AG04450 (cell line): ENCODE results near the gene PPP2CA. TPM values are rescaled to one million over a fixed set of nuclear protein-coding genes. Genes with fewer than 3 reads are reported as not detected.

Source experiments
- CTCF ChIA-PET: fragments of 300-600, 350-600 bp; formaldehyde crosslinking; extraction: SDS; loops from one replicate; lab custom pipeline; 2022; ENCODE audit warnings: antibody characterized with exemption, inconsistent platforms; lab: Charles Lee
- POLR2A ChIA-PET: fragments of 350-600 bp; formaldehyde crosslinking; extraction: SDS; loops from one replicate; lab custom pipeline; 2021; ENCODE audit warnings: antibody characterized with exemption, inconsistent platforms; lab: Yijun Ruan, JAX
- DNase-seq: peaks from one replicate; pipeline ENCODE4 v3.0.0-alpha.2; 2011; ENCODE audit warnings: low read depth, low spot score
- H3K27ac ChIP-seq: one replicate; pipeline ENCODE4 v1.5.1; 2012; ENCODE audit warnings: low read depth, low read length, control low read depth
- H3K27me3 ChIP-seq: one replicate; pipeline ENCODE4 v1.6.0; 2012; ENCODE audit warnings: low read length; ENCODE audit not compliant: control insufficient read depth, insufficient read depth
- H3K4me3 ChIP-seq: 2 replicates; pipeline ENCODE4 v1.5.1; 2011; ENCODE audit warnings: mild to moderate bottlenecking, low read depth, low read length, control low read depth
- H3K9me3 ChIP-seq: 2 replicates; pipeline ENCODE4 v1.5.1; 2012; ENCODE audit warnings: low read length; ENCODE audit not compliant: control insufficient read depth, insufficient read depth
- CTCF ChIP-seq: IDR thresholded peaks from 2 replicates; pipeline ENCODE4 v1.5.1; 2011; ENCODE audit warnings: low read depth, low read length, control low read depth, inconsistent platforms
- polyA plus RNA-seq: library from polyadenylated mRNA; depleted of rRNA; stranded (reverse); fragments of >200 nt; gene quantifications from 2 replicates; pipeline ENCODE4 v1.2.3, GENCODE V29; 2011

The PPP2CA gene
- polyA plus RNA-seq, 1 experiment = 252 TPM

- H3K9me3 ChIP-seq = no peaks in the 10 kb centered on the region; the same call in 1 of the 2 replicates
- POLR2A ChIA-PET = interaction anchor here (1.0 to 1.7 kb wide), 5 partner anchors 9 to 69 kb away, joined by 4 to 17 read pairs (median 6); partner anchors contain the start of genes PPP2CA and SKP1
- H3K4me3 ChIP-seq = no peak overlapping the region; the same call in 1 of the 2 replicates
- no peak for DNase-seq
- TF ChIP-seq CTCF = no peak
- CTCF ChIA-PET = interaction anchor here (0.6 to 1.5 kb wide), 2 partner anchors 20 to 206 kb away, joined by 3 to 7 read pairs; partner anchors contain the start of gene PPP2CA
- no peaks in the 10 kb centered on the region for H3K27me3 ChIP-seq
- peak overlapping the region; percentile 95 for H3K27ac ChIP-seq
These were observed 19.8 kb upstream of the PPP2CA start for GRCh38 chr5:134245692-134246091.

GRCh38 chr5:134245101-134245604 is 19.3 kb upstream of the PPP2CA start:
- POLR2A ChIA-PET = interaction anchor here (1.0 to 1.7 kb wide), 5 partner anchors 10 to 68 kb away, joined by 4 to 17 read pairs (median 6); partner anchors contain the start of genes PPP2CA and SKP1
- no peak for TF ChIP-seq CTCF
- peak; percentile 67 for DNase-seq
- Histone ChIP-seq H3K9me3 (no peaks in the 10 kb centered on the region; the same call in 1 of the 2 replicates), H3K4me3 (peak overlapping the region; percentile 47), H3K27ac (peak overlapping the region; percentile 95), H3K27me3 (no peaks in the 10 kb centered on the region)
- CTCF ChIA-PET = interaction anchor here (0.6 to 1.5 kb wide), 4 partner anchors 19 to 341 kb away, joined by 3 to 7 read pairs (median 3); partner anchors contain the start of gene PPP2CA

- TF ChIP-seq CTCF = peak; percentile 18; the same call in 1 of the 2 replicates
- POLR2A ChIA-PET = interaction anchor here (0.6 to 4.3 kb wide), 3 partner anchors 16 to 65 kb away, joined by 3 to 38 read pairs (median 6); partner anchors contain the start of genes PPP2CA and SKP1
- Histone ChIP-seq H3K9me3 (no peaks in the 10 kb centered on the region), H3K4me3 (no peak overlapping the region), H3K27me3 (no peaks in the 10 kb centered on the region), H3K27ac (peak overlapping the region; percentile 88)
- CTCF ChIA-PET = interaction anchor here (0.6 to 1.1 kb wide), 4 partner anchors 11 to 47 kb away, joined by 3 to 4 read pairs (median 4); partner anchors contain the start of gene PPP2CA
- DNase-seq = peak; percentile 94
These were observed 16.3 kb upstream of the PPP2CA start for GRCh38 chr5:134242146-134242545.

GRCh38 chr5:134240421-134240962 is 14.6 kb upstream of the PPP2CA start:
- Histone ChIP-seq H3K4me3 (no peak overlapping the region; the same call in 1 of the 2 replicates), H3K27me3 (no peaks in the 10 kb centered on the region), H3K9me3 (no peaks in the 10 kb centered on the region), H3K27ac (peak overlapping the region; percentile 55)
- no peak for TF ChIP-seq CTCF
- DNase-seq = peak; percentile 61
- ChIA-PET POLR2A (interaction anchor here (4.3 kb wide), 1 partner anchor 14 kb away, joined by 38 read pairs; the partner anchor contains the start of gene PPP2CA), CTCF (interaction anchor here (1.3 kb wide), 1 partner anchor 13 kb away, joined by 3 read pairs; no protein-coding TSS in a partner anchor)
